Measurements from ENCODE around the gene FAM229B.

FAM229B gene

GRCh38 chr6:112144145-112144926, 56.9 kb downstream of the FAM229B start:
- DNase-seq, result peak; percentile 70

- peak; percentile 92 for DNase-seq
Measured at GRCh38 chr6:112145080-112145573, 57.7 kb downstream of the FAM229B start.

DNA sequence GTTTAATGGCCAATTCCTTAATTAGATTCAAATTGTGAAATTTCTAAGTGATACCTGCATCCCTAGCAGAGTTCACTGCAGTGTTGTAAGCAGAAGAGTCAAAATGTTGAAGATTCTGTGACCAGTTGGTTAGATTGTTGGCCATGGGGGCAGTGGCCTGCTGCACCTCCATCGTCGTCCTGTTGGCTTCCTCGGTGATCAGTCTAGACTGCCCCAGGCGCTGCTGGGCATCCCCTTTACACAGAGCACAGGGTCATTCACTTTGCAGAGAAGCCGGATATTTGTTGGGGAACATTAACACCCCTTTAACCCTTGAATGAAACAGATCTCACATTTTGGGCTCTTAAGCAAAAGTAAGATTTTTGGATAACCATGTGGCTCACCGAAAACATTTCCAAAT, 60.7 kb downstream of the FAM229B start:
- DNase-seq, result no peak

- DNase-seq, result no peak
Measured at GRCh38 chr6:112149236-112149635, 61.8 kb downstream of the FAM229B start.

GRCh38 chr6:112149719-112150263, 62.4 kb downstream of the FAM229B start:
- DNase-seq, result peak; percentile 29

GRCh38 chr6:112150363-112150762, 63.0 kb downstream of the FAM229B start:
- peak; percentile 36 for DNase-seq
